HG02884 (cell line): ENCODE data around the gene FUT6.

Source experiments
- ATAC-seq: cut with Tn5 transposase; IDR thresholded peaks from one replicate; pipeline ENCODE4 v1.9.1; 2021; ENCODE audit warnings: mild to moderate bottlenecking, moderate library complexity; ENCODE audit not compliant: unreplicated experiment

The FUT6 gene

DNA sequence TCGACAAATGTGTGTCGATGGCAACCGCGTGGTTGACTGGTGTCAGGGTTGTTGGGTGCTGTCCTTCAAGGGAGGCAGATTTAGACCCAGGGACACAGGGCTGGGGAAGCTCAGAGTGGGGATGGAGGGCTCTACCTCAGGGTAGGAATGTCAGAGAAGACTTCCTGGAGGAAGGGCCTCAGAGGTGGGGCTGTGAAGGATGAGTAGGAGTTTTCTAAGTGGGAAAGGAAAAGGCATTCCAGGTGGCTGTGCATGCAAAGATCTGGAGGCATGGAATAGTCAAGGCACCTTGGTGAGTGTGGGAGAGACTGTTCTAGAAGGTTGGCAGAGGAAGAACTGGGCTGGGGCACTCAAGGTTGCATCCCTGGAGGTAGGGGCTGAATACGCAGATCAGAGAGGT lies 32.6 kb downstream of the FUT6 start:
- no peak for ATAC-seq

DNA sequence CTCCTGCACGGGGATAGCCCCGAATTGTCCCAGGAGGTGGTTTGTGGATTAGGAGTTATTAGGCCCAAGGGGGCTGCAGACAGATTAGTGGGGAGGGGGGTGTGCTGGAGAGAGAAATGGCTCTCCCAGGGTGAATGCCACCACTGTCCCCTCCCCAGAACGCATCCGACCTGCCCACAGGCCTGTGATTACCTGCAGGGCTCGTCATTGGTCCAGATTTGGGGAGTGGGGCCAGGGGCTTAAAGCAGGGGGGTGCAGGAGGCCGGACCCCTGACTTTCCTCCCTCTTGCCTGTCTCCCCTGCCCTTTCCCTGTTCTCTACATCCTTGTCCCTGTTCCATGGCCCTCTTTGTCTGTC lies 33.4 kb downstream of the FUT6 start:
- ATAC-seq, result no peak

DNA sequence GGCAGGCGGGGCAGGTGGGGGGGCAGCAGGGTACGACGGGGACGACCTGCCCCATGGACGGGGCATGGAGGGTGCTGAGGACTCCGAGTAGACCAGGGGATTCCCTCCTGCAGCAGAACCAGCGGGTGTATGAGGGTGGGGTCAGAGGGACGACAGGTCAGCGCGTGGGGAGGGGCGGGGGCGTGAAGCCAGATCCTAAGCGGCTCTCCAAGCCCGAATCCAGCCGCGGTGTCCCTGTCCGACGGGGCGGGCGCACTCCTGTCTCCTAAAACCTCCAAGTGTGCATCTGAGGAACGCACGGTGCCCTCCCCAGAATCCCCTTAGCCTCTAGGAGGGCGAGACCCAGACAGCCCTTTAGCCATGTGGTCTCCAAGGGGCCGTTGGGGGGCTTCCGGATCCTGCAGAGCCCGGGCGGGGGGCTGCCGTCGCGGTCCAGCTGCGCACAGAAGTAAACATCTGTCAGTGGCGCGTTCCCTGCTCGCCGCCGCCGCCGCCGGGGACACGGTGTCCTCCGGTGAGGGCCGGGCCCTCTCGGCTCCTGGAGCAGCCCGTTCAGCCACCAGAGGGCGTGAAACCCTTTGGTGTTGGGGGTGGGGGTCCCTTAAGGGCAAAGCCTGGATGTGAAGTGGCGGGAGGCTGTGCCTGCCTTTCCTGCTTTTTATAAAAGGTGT lies 33.9 kb downstream of the FUT6 start:
- no peak for ATAC-seq

GRCh38 chr19:5804516-5805461 lies 34.7 kb downstream of the FUT6 start, which contains the start of gene NRTN:
Gene NRTN, plus strand, starts transcription at chr19:5805067. Its CDS starts 19,099 bp downstream, at chr19:5824166.
- no peak for ATAC-seq

DNA sequence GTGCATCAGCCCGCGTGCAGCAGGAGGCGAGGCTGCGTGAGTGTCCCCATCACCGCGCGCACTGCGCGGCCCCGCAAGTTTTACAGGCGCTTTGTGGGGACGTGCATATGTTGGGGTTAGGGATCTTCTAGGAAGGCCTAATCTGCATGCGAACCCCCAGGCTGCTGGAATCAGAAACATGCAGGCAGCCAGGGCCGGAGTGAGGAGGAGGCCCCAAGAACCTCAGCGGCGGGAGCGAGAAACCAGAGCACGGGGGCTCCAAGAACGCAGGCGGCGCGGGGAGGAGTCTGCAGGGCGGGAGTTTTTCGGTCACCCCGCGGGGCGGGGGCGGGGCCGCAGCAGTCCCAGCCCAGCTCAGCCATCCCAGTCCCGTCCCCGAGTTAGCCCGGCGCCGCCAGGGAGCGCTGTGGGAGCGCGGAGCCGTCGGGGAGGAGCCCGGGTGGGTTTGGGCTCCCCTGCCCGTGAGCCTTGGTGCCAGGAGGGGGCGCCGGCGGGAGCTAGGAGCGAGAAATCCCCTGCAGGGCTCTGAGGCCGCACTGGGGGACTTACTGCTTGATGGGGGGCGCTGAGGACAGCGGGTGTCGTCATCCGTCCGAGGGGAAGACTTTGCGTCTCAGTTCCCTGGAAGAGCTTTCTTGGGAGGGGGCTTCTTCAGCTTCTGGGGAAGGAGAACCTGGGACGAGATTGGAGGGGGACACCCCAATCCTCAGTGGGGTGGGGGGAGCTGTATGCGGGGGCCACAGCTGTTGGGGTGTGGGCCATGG lies 35.6 kb downstream of the FUT6 start:
- no peak for ATAC-seq

DNA sequence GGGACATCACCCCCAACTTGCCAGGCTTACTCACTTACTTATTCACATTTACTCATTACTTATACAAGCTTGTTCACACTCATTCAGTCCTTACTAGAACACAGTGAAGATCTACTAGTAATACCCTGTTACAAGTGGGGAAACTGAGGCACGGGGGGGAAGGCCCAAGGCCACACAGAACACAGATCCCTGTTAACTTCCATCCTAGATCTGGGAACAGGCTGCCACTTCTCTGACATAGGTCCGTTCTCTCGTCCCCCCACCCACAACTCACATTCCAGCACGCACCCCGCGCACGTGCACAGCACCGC lies 36.1 kb downstream of the FUT6 start:
- ATAC-seq, result no peak

GRCh38 chr19:5801796-5802619 lies 37.5 kb downstream of the FUT6 start:
- no peak for ATAC-seq

GRCh38 chr19:5800361-5801270 lies 38.9 kb downstream of the FUT6 start:
- ATAC-seq, result no peak

- ATAC-seq, result no peak
Observed at GRCh38 chr19:5799247-5800241, 40.0 kb downstream of the FUT6 start.

GRCh38 chr19:5798244-5798643 lies 41.3 kb downstream of the FUT6 start:
- no peak for ATAC-seq

- ATAC-seq, result no peak
Observed at GRCh38 chr19:5795382-5795919, 44.1 kb downstream of the FUT6 start.

DNA sequence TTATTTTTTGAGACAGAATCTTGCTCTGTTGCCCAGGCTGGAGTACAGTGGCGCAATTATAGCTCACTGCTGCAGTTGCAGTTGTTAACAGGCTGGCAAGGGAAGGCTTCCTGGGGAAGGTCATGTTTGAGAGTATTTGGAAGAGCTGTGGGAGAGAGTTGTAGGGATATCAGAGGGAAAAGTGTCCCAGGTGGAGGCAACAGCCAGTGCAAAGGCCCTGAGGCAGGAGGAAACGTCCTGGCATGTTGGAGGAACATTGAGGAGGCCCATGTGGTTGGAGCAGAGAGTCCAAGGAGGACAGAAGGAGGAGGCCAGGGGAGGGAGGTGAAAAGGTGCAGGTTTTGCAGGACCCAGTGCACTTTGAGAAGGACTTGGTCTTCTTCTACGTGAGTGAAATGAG lies 46.3 kb downstream of the FUT6 start:
- no peak for ATAC-seq

- ATAC-seq, result no peak
Observed at GRCh38 chr19:5792224-5792623, 47.3 kb downstream of the FUT6 start.

GRCh38 chr19:5790559-5791520 lies 48.7 kb downstream of the FUT6 start, which contains the start of gene DUS3L:
Gene DUS3L, minus strand, starts transcription at chr19:5791163. Its CDS starts 22 bp downstream, at chr19:5791141.
- ATAC-seq, result peak; percentile 82

GRCh38 chr19:5789886-5790558 lies 49.5 kb downstream of the FUT6 start:
- no peak for ATAC-seq

- ATAC-seq, result no peak
Observed at GRCh38 chr19:5789351-5789761, 50.1 kb downstream of the FUT6 start.
